ENCODE data around the gene KIF11. TPM values are rescaled to one million over a fixed set of nuclear protein-coding genes. Genes with fewer than 3 reads are reported as not detected.

The KIF11 gene
- total RNA-seq, 3 donors from 2014 or later: 1.7 to 14.6 (median 3.2) TPM

- Histone ChIP-seq H3K4me3 (no peak overlapping the region), H3K4me1 (ENCODE audit: low read depth) (no peaks in the 10 kb centered on the region), H3K36me3 (ENCODE audit: low read depth) (no peaks in the 10 kb centered on the region), H3K9me3 (no peaks in the 10 kb centered on the region)
- TF ChIP-seq, protein P1, sequence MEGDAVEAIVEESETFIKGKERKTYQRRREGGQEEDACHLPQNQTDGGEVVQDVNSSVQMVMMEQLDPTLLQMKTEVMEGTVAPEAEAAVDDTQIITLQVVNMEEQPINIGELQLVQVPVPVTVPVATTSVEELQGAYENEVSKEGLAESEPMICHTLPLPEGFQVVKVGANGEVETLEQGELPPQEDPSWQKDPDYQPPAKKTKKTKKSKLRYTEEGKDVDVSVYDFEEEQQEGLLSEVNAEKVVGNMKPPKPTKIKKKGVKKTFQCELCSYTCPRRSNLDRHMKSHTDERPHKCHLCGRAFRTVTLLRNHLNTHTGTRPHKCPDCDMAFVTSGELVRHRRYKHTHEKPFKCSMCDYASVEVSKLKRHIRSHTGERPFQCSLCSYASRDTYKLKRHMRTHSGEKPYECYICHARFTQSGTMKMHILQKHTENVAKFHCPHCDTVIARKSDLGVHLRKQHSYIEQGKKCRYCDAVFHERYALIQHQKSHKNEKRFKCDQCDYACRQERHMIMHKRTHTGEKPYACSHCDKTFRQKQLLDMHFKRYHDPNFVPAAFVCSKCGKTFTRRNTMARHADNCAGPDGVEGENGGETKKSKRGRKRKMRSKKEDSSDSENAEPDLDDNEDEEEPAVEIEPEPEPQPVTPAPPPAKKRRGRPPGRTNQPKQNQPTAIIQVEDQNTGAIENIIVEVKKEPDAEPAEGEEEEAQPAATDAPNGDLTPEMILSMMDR (IDR thresholded peaks at IDR 0.05): no peak
- DNase-seq: no peak
- ATAC-seq: no peak
- intact Hi-C loops (cut with DNase I, micrococcal nuclease): no loop called here
These were observed 100.0 kb downstream of the KIF11 start for GRCh38 chr10:92692697-92693533.

DNA sequence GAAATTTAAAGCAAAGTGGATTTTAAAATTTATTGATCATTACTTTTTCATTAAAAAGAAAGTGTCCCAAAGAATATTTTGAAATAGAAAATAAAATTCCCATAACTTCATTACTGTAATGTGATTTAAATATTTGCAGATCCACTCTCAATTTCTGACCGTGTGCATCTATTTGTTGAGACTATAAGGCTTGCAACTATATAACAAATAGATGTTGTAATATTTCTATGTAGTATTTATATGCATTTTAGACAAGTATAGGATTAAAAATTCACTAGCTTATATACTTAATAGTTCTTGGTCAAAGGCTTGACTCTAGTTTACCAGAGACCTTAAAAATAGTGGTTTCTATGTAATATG, 100.6 kb downstream of the KIF11 start:
- H3K4me1 ChIP-seq (ENCODE audit: low read depth): no peaks in the 10 kb centered on the region
- H3K4me3 ChIP-seq: no peak overlapping the region
- intact Hi-C loops (cut with DNase I, micrococcal nuclease): no loop called here

GRCh38 chr10:92695679-92696605, 103.0 kb downstream of the KIF11 start:
- no peak for DNase-seq
- no peak for ATAC-seq
- Histone ChIP-seq H3K4me3 (no peak overlapping the region), H3K36me3 (ENCODE audit: low read depth) (no peaks in the 10 kb centered on the region), H3K9me3 (no peaks in the 10 kb centered on the region), H3K4me1 (ENCODE audit: low read depth) (peaks cover 3% of the 10 kb centered on the region)
- TF ChIP-seq, protein P1 (IDR thresholded peaks at IDR 0.05): no peak
- intact Hi-C loops (cut with DNase I, micrococcal nuclease): no loop called here

More for the DNA sequence above, 100.6 kb downstream of the KIF11 start:
- Histone ChIP-seq H3K36me3 (ENCODE audit: low read depth) (no peaks in the 10 kb centered on the region), H3K9me3 (no peaks in the 10 kb centered on the region)
- TF ChIP-seq, protein P1 (IDR thresholded peaks at IDR 0.05): no peak
- DNase-seq (no peak), ATAC-seq (no peak)

DNA sequence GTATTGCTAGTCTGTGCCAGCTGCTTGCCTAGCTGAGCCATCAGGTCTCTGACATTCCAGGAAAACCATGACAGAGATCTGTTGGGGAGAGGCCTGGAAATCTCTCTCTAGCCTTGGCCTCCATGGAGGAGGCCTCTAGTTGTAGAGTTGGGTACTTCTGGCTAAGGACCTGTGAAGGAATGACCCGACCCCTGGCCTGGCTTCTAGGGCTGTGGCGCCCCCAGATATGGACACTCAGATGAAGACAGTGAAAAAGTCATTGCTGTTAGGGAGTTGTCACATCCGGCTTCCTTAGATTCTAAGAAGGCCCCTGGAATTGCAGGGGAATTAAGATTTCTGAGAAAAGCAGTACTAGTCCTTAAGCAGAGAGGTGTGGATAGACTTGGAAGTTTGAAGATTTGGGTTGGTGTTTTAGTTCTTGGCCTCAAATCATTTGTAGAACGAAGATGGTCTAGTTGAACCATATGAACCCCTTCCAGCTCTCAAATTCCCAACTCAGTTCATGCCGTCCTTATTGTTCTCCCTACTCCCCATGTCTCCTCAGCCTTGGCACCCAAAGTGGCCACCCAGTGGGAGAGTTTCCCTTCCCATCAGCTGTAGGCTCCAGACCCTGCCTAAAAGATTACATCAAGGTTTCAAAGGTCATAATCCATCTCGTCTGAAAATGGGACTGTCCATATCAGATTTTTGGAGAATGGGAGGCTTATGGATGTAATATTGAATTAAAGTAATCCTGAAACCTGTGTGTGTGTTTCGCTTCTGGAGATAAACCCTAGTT, 103.9 kb downstream of the KIF11 start:
- Histone ChIP-seq H3K4me1 (ENCODE audit: low read depth) (peaks cover 3% of the 10 kb centered on the region), H3K9me3 (no peaks in the 10 kb centered on the region), H3K36me3 (ENCODE audit: low read depth) (no peaks in the 10 kb centered on the region), H3K4me3 (no peak overlapping the region)
- TF ChIP-seq, protein P1 (IDR thresholded peaks at IDR 0.05): no peak
- intact Hi-C loops (cut with DNase I, micrococcal nuclease): no loop called here
- DNase-seq: no peak
- ATAC-seq: no peak

All from mucosa of descending colon (tissue), 3 donors.